Measurements from ENCODE around the gene SLC9A9. TPM values are rescaled to one million over a fixed set of nuclear protein-coding genes. Genes with fewer than 3 reads are reported as not detected.
A peak's percentile ranks its signal among the peaks of the same experiment; 100 is the strongest.

Gene SLC9A9
- total and polyA plus RNA-seq, 9 of the 15 experiments (the other 6 are each of a cell fraction or from before 2014, with no cell fraction given) = 0.03 to 0.13 TPM; not detected in 7

DNA sequence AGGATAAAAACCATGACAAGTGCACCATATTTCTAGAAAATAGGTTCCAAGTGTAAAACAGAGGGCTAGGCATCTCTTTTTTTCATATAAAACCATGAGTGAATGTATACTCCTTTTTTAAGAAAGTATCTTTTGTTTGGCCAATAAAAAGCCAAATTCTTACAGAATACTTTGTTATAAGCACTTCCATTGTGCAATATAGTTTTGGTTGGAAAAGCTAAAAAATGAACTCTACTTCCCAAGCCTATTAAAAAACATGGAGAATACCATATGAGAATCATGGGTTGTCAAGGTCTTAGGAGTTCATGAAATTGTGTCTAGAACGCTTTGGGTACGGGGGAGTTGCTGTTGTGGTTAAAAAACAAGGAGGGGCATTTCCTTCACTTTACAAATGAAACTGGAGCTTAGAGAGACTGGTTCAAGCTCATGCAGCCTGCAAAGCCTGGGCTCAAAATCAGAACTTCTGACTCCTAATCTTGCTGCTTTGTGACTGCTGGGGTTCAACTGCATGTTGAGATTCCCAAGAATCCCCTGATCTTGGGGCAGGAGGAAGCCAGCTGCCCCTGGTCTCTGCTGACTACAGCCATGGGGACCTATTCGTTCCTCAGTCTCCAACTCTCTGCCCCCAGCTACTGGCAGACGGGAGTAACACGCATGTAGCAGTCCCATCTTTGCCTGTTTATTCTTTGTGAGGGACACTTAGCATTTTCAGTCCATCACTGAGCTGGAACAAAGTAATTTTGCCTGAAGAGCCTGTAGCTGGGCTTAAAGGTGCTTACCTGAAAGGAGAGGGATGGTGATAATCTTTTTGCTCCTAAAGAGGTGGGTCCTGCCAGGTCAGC is 499.6 kb downstream of the SLC9A9 start (continued):
- TF ChIP-seq MBD2 (IDR thresholded peaks at IDR 0.05; ENCODE audit: borderline replicate concordance, low read depth) (no peak), RAD21 (CRISPR knock-in tag; conservative IDR thresholded peaks at IDR 0.05 in 1 of 2, IDR thresholded peaks at IDR 0.05 in 1 of 2) (peak; percentile 69 to 73), ZNF146 (CRISPR knock-in tag; IDR thresholded peaks at IDR 0.05; ENCODE audit: unreplicated experiment) (no peak), NR3C1 (CRISPR knock-in tag; IDR thresholded peaks at IDR 0.05) (no peak), RFX7 (CRISPR knock-in tag; IDR thresholded peaks at IDR 0.05) (no peak), CBFA2T3 (IDR thresholded peaks at IDR 0.05) (no peak), MAFG (tag; conservative IDR thresholded peaks at IDR 0.05) (no peak), XRCC5 (IDR thresholded peaks at IDR 0.05; ENCODE audit: low read depth, low read length) (peak; percentile 66; the same call in 1 of the 2 replicates), TEAD2 (tag; IDR thresholded peaks at IDR 0.05) (no peak), ZFP36 (IDR thresholded peaks at IDR 0.05; ENCODE audit: low read depth, low read length, partially characterized antibody) (no peak), CBX2 (IDR thresholded peaks at IDR 0.05; ENCODE audit: insufficient read depth, low read length, poor library complexity, severe bottlenecking) (no peak)
- TF ChIP-seq, protein P1, sequence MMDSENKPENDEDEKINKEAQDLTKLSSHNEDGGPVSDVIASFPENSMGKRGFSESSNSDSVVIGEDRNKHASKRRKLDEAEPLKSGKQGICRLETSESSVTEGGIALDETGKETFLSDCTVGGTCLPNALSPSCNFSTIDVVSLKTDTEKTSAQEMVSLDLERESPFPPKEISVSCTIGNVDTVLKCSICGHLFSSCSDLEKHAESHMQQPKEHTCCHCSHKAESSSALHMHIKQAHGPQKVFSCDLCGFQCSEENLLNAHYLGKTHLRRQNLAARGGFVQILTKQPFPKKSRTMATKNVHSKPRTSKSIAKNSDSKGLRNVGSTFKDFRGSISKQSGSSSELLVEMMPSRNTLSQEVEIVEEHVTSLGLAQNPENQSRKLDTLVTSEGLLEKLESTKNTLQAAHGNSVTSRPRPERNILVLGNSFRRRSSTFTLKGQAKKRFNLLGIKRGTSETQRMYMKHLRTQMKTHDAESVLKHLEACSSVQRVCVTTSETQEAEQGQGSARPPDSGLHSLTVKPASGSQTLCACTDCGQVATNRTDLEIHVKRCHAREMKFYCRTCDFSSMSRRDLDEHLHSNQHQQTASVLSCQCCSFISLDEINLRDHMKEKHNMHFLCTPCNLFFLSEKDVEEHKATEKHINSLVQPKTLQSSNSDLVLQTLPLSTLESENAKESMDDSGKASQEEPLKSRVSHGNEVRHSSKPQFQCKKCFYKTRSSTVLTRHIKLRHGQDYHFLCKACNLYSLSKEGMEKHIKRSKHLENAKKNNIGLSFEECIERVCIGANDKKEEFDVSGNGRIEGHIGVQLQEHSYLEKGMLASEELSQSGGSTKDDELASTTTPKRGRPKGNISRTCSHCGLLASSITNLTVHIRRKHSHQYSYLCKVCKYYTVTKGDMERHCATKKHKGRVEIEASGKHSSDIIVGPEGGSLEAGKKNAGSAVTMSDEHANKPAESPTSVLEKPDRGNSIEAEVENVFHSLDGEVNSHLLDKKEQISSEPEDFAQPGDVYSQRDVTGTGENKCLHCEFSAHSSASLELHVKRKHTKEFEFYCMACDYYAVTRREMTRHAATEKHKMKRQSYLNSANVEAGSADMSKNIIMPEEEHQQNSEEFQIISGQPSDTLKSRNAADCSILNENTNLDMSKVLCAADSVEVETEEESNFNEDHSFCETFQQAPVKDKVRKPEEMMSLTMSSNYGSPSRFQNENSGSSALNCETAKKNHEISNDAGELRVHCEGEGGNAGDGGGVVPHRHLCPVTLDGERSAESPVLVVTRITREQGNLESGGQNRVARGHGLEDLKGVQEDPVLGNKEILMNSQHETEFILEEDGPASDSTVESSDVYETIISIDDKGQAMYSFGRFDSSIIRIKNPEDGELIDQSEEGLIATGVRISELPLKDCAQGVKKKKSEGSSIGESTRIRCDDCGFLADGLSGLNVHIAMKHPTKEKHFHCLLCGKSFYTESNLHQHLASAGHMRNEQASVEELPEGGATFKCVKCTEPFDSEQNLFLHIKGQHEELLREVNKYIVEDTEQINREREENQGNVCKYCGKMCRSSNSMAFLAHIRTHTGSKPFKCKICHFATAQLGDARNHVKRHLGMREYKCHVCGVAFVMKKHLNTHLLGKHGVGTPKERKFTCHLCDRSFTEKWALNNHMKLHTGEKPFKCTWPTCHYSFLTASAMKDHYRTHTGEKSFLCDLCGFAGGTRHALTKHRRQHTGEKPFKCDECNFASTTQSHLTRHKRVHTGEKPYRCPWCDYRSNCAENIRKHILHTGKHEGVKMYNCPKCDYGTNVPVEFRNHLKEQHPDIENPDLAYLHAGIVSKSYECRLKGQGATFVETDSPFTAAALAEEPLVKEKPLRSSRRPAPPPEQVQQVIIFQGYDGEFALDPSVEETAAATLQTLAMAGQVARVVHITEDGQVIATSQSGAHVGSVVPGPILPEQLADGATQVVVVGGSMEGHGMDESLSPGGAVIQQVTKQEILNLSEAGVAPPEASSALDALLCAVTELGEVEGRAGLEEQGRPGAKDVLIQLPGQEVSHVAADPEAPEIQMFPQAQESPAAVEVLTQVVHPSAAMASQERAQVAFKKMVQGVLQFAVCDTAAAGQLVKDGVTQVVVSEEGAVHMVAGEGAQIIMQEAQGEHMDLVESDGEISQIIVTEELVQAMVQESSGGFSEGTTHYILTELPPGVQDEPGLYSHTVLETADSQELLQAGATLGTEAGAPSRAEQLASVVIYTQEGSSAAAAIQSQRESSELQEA (IDR thresholded peaks at IDR 0.05; ENCODE audit: low read depth) = no peak
- TF ChIP-seq, protein P2, sequence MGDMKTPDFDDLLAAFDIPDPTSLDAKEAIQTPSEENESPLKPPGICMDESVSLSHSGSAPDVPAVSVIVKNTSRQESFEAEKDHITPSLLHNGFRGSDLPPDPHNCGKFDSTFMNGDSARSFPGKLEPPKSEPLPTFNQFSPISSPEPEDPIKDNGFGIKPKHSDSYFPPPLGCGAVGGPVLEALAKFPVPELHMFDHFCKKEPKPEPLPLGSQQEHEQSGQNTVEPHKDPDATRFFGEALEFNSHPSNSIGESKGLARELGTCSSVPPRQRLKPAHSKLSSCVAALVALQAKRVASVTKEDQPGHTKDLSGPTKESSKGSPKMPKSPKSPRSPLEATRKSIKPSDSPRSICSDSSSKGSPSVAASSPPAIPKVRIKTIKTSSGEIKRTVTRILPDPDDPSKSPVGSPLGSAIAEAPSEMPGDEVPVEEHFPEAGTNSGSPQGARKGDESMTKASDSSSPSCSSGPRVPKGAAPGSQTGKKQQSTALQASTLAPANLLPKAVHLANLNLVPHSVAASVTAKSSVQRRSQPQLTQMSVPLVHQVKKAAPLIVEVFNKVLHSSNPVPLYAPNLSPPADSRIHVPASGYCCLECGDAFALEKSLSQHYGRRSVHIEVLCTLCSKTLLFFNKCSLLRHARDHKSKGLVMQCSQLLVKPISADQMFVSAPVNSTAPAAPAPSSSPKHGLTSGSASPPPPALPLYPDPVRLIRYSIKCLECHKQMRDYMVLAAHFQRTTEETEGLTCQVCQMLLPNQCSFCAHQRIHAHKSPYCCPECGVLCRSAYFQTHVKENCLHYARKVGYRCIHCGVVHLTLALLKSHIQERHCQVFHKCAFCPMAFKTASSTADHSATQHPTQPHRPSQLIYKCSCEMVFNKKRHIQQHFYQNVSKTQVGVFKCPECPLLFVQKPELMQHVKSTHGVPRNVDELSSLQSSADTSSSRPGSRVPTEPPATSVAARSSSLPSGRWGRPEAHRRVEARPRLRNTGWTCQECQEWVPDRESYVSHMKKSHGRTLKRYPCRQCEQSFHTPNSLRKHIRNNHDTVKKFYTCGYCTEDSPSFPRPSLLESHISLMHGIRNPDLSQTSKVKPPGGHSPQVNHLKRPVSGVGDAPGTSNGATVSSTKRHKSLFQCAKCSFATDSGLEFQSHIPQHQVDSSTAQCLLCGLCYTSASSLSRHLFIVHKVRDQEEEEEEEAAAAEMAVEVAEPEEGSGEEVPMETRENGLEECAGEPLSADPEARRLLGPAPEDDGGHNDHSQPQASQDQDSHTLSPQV (IDR thresholded peaks at IDR 0.05) = 0 out of 2 replicates have a peak, but pooled peaks have one; percentile 10
- TF ChIP-seq, protein P3, sequence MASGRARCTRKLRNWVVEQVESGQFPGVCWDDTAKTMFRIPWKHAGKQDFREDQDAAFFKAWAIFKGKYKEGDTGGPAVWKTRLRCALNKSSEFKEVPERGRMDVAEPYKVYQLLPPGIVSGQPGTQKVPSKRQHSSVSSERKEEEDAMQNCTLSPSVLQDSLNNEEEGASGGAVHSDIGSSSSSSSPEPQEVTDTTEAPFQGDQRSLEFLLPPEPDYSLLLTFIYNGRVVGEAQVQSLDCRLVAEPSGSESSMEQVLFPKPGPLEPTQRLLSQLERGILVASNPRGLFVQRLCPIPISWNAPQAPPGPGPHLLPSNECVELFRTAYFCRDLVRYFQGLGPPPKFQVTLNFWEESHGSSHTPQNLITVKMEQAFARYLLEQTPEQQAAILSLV (tag; IDR thresholded peaks at IDR 0.05) = no peak
